IMR-90 (cell line): Measurements from ENCODE around the gene ZNF266. TPM values are rescaled to one million over a fixed set of nuclear protein-coding genes. Genes with fewer than 3 reads are reported as not detected.

Experiments
- ATAC-seq: fragments of 200-7000 bp; cut with Tn5 transposase; 2 replicates; pipeline ENCODE4 v1.9.1; 2020; ENCODE audit warnings: low read depth, mild to moderate bottlenecking, moderate library complexity
- BruUV-seq: library from RNA; stranded (reverse); fragments of 400-500 nt; replicated peaks from 2 replicates; lab custom pipeline; 2021; lab: Mats Ljungman, UMichigan
- CTCF ChIA-PET: fragments of 300-600 bp; formaldehyde crosslinking; extraction: SDS; loops from one replicate; lab custom pipeline; 2021; ENCODE audit warnings: antibody characterized with exemption; lab: Yijun Ruan, JAX
- POLR2A ChIA-PET: fragments of 300-600 bp; sonication (Branson Sonifier 250); formaldehyde crosslinking; loops from one replicate; lab custom pipeline; 2022; ENCODE audit warnings: antibody characterized with exemption; ENCODE audit not compliant: unreplicated experiment; lab: Charles Lee
- DNase-seq: peaks from one replicate; pipeline ENCODE4 v3.0.0; 2013
- H2AFZ ChIP-seq: replicated peaks from 2 replicates; pipeline ENCODE3; 2013; ENCODE audit warnings: low read length, mild to moderate bottlenecking; ENCODE audit not compliant: poor library complexity
- H2AK5ac ChIP-seq: 2 replicates; pipeline ENCODE4 v1.6.1; 2013; ENCODE audit warnings: low read depth, low read length, inconsistent platforms
- H2AK9ac ChIP-seq: replicated peaks from 2 replicates; pipeline ENCODE3; 2013; ENCODE audit warnings: mild to moderate bottlenecking, low read depth, low read length, moderate library complexity; ENCODE audit not compliant: poor library complexity
- H2BK120ac ChIP-seq: 2 replicates; pipeline ENCODE4 v1.6.1; 2013; ENCODE audit warnings: low read depth, low read length, inconsistent platforms
- H2BK15ac ChIP-seq: 3 replicates; pipeline ENCODE4 v1.6.1; 2013; ENCODE audit warnings: low read depth, low read length, inconsistent platforms
- H2BK20ac ChIP-seq: 2 replicates; pipeline ENCODE4 v1.6.1; 2013; ENCODE audit warnings: low read depth, mild to moderate bottlenecking, inconsistent platforms, low read length, moderate library complexity
- H2BK5ac ChIP-seq: 2 replicates; pipeline ENCODE4 v1.6.1; 2013; ENCODE audit warnings: mild to moderate bottlenecking, low read depth, low read length, inconsistent platforms; ENCODE audit not compliant: poor library complexity, severe bottlenecking
- H3K14ac ChIP-seq: replicated peaks from 2 replicates; pipeline ENCODE4 v1.6.1; 2013; ENCODE audit warnings: low read depth, low read length, inconsistent platforms
- H3K18ac ChIP-seq: 2 replicates; pipeline ENCODE4 v1.6.1; 2013; ENCODE audit warnings: low read depth, low read length, control low read depth
- H3K23ac ChIP-seq: 2 replicates; pipeline ENCODE4 v1.6.1; 2013; ENCODE audit warnings: low read depth, low read length, inconsistent platforms
- H3K27ac ChIP-seq: 2 replicates; pipeline ENCODE4 v1.5.1; 2013; ENCODE audit warnings: mild to moderate bottlenecking, control low read depth, low read length; ENCODE audit not compliant: insufficient read depth
- H3K27me3 ChIP-seq: 2 replicates; pipeline ENCODE4 v1.6.1; 2013; ENCODE audit warnings: low read length; ENCODE audit not compliant: control insufficient read depth, insufficient read depth
- H3K36me3 ChIP-seq: 2 replicates; pipeline ENCODE4 v1.6.1; 2013; ENCODE audit warnings: low read length, mixed read lengths; ENCODE audit not compliant: control insufficient read depth, insufficient read depth
- H3K4ac ChIP-seq: 2 replicates; pipeline ENCODE4 v1.6.1; 2013; ENCODE audit warnings: low read depth, low read length, inconsistent platforms
- H3K4me1 ChIP-seq: 2 replicates; pipeline ENCODE4 v1.6.1; 2013; ENCODE audit warnings: low read length, mixed read lengths; ENCODE audit not compliant: control insufficient read depth, insufficient read depth
- H3K4me2 ChIP-seq: 2 replicates; pipeline ENCODE4 v1.6.1; 2013; ENCODE audit warnings: low read depth, mild to moderate bottlenecking, control low read depth, low read length, moderate library complexity
- H3K4me3 ChIP-seq: 2 replicates; pipeline ENCODE4 v1.5.1; 2013; ENCODE audit warnings: low read depth, mild to moderate bottlenecking, control low read depth, low read length, moderate library complexity; ENCODE audit not compliant: insufficient read depth
- H3K56ac ChIP-seq: 2 replicates; pipeline ENCODE4 v1.6.1; 2013; ENCODE audit warnings: low read length, inconsistent platforms; ENCODE audit not compliant: insufficient read depth; ENCODE audit errors: extremely low read depth
- H3K79me1 ChIP-seq, 2 experiments: 2 replicates each; pipeline ENCODE4 v1.6.1; 2013; ENCODE audit warnings: low read length in 2 of 2, inconsistent platforms in 1 of 2, low read depth in 1 of 2
- H3K9ac ChIP-seq: 2 replicates; pipeline ENCODE4 v1.6.1; 2013; ENCODE audit warnings: low read depth, low read length, control low read depth
- H3K9me1 ChIP-seq: 2 replicates; pipeline ENCODE4 v1.6.1; 2013; ENCODE audit warnings: low read length, inconsistent platforms; ENCODE audit not compliant: insufficient read depth
- H3K9me3 ChIP-seq: 2 replicates; pipeline ENCODE4 v1.6.1; 2013; ENCODE audit warnings: low read length; ENCODE audit not compliant: control insufficient read depth, insufficient read depth
- H4K20me1 ChIP-seq: 2 replicates; pipeline ENCODE4 v1.6.1; 2013; ENCODE audit warnings: low read length, inconsistent platforms; ENCODE audit not compliant: insufficient read depth
- H4K5ac ChIP-seq: 2 replicates; pipeline ENCODE4 v1.6.1; 2013; ENCODE audit warnings: mild to moderate bottlenecking, low read depth, low read length, control low read depth
- H4K8ac ChIP-seq, 2 experiments: 2 replicates each; pipeline ENCODE4 v1.6.1; 2013; ENCODE audit warnings: low read depth in 2 of 2, low read length in 2 of 2, control low read depth in 1 of 2, inconsistent platforms in 1 of 2
- H4K91ac ChIP-seq: 2 replicates; pipeline ENCODE4 v1.6.1; 2013; ENCODE audit warnings: low read depth, low read length, inconsistent platforms; ENCODE audit not compliant: insufficient read depth
- BHLHE40 ChIP-seq: fragments of 150-350 bp; IDR thresholded peaks from 2 replicates; pipeline ENCODE4 v1.6.1; 2016; ENCODE audit warnings: mild to moderate bottlenecking, low read depth, low read length
- CHD1 ChIP-seq: IDR thresholded peaks from 2 replicates; pipeline ENCODE4 v1.6.1; 2012; ENCODE audit warnings: low read depth, low read length, improper control_type of control experiment
- CTCF ChIP-seq: conservative IDR thresholded peaks from 2 replicates; pipeline ENCODE4 v1.5.1; 2012; ENCODE audit warnings: mild to moderate bottlenecking, low read depth, low read length, improper control_type of control experiment
- MAFK ChIP-seq: IDR thresholded peaks from 2 replicates; pipeline ENCODE4 v1.6.1; 2012; ENCODE audit warnings: low read depth, low read length, improper control_type of control experiment
- RAD21 ChIP-seq: IDR thresholded peaks from 2 replicates; pipeline ENCODE4 v1.6.1; 2012; ENCODE audit warnings: low read length, improper control_type of control experiment
- RCOR1 ChIP-seq: IDR thresholded peaks from 2 replicates; pipeline ENCODE4 v1.6.1; 2012; ENCODE audit warnings: mild to moderate bottlenecking, low read length, improper control_type of control experiment; ENCODE audit not compliant: insufficient replicate concordance
- RFX5 ChIP-seq: IDR thresholded peaks from 2 replicates; pipeline ENCODE4 v1.8.0; 2012; ENCODE audit warnings: low read depth, mild to moderate bottlenecking, low read length, moderate library complexity
- WGBS, 2 experiments: methylation state at CpG; one replicate each; pipeline versions ENCODE4 v1.1.5 to v1.1.7; 2013; ENCODE audit warnings: missing lambda C conversion rate in 2 of 2; ENCODE audit not compliant: insufficient read length in 1 of 2; ENCODE audit errors: extremely low coverage in 2 of 2; 5-methylcytosine and 5-hydroxymethylcytosine counted together
- dilution Hi-C: fragments of 300-500 bp; cut with HindIII; formaldehyde crosslinking; loops from one replicate; pipeline ENCODE4 v1.14.3; 2018; ENCODE audit warnings: low sequenced_read_pairs; ENCODE audit not compliant: unreplicated experiment
- in situ Hi-C: fragments of 300-500 bp; cut with MboI; formaldehyde crosslinking; loops from 3 replicates; pipeline ENCODE4 v1.14.3; 2019; ENCODE audit warnings: low sequenced_read_pairs, inconsistent platforms, mixed read lengths
- intact Hi-C: fragments of 100-400 bp; cut with micrococcal nuclease; formaldehyde crosslinking; loops from 2 replicates; pipeline ENCODE4 v1.10.0; 2022
- polyA plus RNA-seq, 3 experiments: library from polyadenylated mRNA; depleted of rRNA; stranded (reverse); fragments of >200 nt; gene quantifications; 2 replicates each; pipeline ENCODE4 v1.2.3, GENCODE V29; 2012; ENCODE audit warnings: low replicate concordance in 1 of 3
- total RNA-seq: library from RNA; depleted of rRNA; stranded (reverse); fragments of >200 nt; gene quantifications from 2 replicates; pipeline ENCODE4 v1.2.3, GENCODE V29; 2012
- TF ChIP-seq, protein P1 (sequence below): fragments of 150-350 bp; IDR thresholded peaks from 2 replicates; pipeline ENCODE4 v1.6.1; 2016; ENCODE audit warnings: low read depth, mild to moderate bottlenecking, low read length, moderate library complexity, borderline replicate concordance

Gene ZNF266
- total and polyA plus RNA-seq, 2 of the 4 experiments (the other 2 are of a cell fraction) = 9.3 to 9.8 TPM

DNA sequence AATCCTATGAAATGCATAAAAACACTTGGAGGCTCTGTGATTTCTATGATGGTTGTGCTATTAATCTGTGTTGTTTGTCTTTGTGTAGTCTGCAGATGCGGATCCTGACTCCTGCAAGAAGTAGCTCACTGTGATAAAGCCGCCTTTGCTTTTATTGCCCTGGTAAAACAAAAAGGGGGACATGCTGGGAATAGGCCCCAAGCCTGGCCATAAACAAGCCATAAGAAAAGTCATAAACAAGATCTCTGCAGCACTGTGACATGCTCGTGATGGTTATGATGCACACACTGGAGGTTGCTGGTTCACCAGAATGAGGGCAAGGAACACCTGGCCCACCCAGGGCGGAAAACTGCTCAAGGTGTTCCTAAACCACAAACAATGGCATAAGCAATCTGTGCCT, 26.6 kb upstream of the ZNF266 start:
- Histone ChIP-seq H3K4me1 (no peaks in the 10 kb centered on the region), H4K20me1 (no peaks in the 10 kb centered on the region), H3K9ac (no peak overlapping the region), H3K27ac (no peak overlapping the region), H3K23ac (no peak overlapping the region), H2AK9ac (no peak overlapping the region), H3K9me3 (peaks cover 32% of the 10 kb centered on the region), H2BK5ac (no peak overlapping the region), H3K14ac (no peak overlapping the region), H3K36me3 (no peaks in the 10 kb centered on the region), H3K4ac (no peak overlapping the region), H2AFZ (no peak overlapping the region), H2BK15ac (no peak overlapping the region), H4K5ac (no peak overlapping the region), H3K56ac (no peak overlapping the region), H4K91ac (no peak overlapping the region), H3K18ac (no peak overlapping the region), H2BK120ac (no peak overlapping the region), H3K79me1 (no peaks in the 10 kb centered on the region), H3K9me1 (no peaks in the 10 kb centered on the region), H4K8ac (no peak overlapping the region), H3K4me3 (no peak overlapping the region), H3K27me3 (no peaks in the 10 kb centered on the region), H2AK5ac (no peak overlapping the region), H3K4me2 (no peak overlapping the region), H2BK20ac (no peak overlapping the region)
- BruUV-seq = no TSS peak
- in situ Hi-C loops = no loop called here
- ATAC-seq (no peak), DNase-seq (no peak)
- intact Hi-C loops = no loop called here
- dilution Hi-C loops = no loop called here
- POLR2A ChIA-PET = no interaction called here
- CTCF ChIA-PET = no interaction called here
- no peak for TF ChIP-seq RCOR1
- no peak for TF ChIP-seq RFX5
- no peak for TF ChIP-seq BHLHE40
- TF ChIP-seq, protein P1, sequence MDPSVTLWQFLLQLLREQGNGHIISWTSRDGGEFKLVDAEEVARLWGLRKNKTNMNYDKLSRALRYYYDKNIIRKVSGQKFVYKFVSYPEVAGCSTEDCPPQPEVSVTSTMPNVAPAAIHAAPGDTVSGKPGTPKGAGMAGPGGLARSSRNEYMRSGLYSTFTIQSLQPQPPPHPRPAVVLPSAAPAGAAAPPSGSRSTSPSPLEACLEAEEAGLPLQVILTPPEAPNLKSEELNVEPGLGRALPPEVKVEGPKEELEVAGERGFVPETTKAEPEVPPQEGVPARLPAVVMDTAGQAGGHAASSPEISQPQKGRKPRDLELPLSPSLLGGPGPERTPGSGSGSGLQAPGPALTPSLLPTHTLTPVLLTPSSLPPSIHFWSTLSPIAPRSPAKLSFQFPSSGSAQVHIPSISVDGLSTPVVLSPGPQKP = no peak
- no peak for TF ChIP-seq RAD21
- no peak for TF ChIP-seq CTCF
- TF ChIP-seq MAFK = no peak
- TF ChIP-seq CHD1 = no peak
- 43% methylated on average over 1 of the region's 4 CpGs; no CpG with 5 or more reads in 1 of the 2 experiments for WGBS, 2 experiments
